ENCODE results near the gene GATM. TPM values are rescaled to one million over a fixed set of nuclear protein-coding genes. Genes with fewer than 3 reads are reported as not detected.

GATM gene
- total RNA-seq, 1 experiment from 2014 or later, result 10.7 TPM

DNA sequence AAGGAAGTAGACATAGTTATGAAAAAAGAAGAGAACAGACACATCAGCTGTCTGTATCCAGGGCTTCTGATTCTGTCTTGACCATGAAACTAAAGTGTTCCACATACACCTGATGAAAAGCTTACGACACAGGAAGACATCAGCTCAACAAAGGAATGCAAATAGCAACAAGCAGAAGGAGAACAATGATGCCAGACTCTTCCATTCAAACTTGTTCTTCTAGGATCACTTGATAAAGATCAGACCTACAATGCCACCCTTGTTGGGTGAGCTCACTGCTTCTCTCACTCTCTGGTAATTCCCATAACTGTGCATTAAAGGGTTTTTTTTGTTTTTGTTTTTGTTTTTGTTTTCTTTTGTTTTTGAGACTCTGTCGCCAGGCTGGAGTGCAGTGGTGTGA lies 49.7 kb downstream of the GATM start:
- DNase-seq, result no peak
- no peak overlapping the region for H3K9ac ChIP-seq (ENCODE audit: extremely low read depth, insufficient read length, low read length)
- no peak overlapping the region for H3K14ac ChIP-seq (ENCODE audit: insufficient read depth, low read length)
- H3K4me1 ChIP-seq (ENCODE audit: insufficient read depth, low read length), result peaks cover 7% of the 10 kb centered on the region; the same call in 1 of the 2 replicates
- Mint-ChIP-seq H3K4me1 (peaks cover 19 to 21% of the 10 kb centered on the region in 2 experiments), H3K27me3 (ENCODE audit: low read depth) (peaks cover 4% of the 10 kb centered on the region; the same call in 1 of the 2 replicates), H3K27ac (no peak overlapping the region), H3K36me3 (ENCODE audit: insufficient read depth in 1 of 3, low read depth in 3 of 3) (no peaks in the 10 kb centered on the region), H3K4me3 (no peak overlapping the region), H3K9me3 (no peaks in the 10 kb centered on the region)
- no peak overlapping the region for H2AFZ ChIP-seq (ENCODE audit: low read length)
- H3K23ac ChIP-seq (ENCODE audit: insufficient read length, low read depth, low read length), result no peak overlapping the region
- H3K4me2 ChIP-seq (ENCODE audit: insufficient read depth, insufficient read length, low read length), result no peak overlapping the region
- no peak overlapping the region for H2BK15ac ChIP-seq (ENCODE audit: low read depth, low read length)
- TF ChIP-seq CTCF (conservative IDR thresholded peaks at IDR 0.05), result no peak
- H3K23me2 ChIP-seq (ENCODE audit: insufficient read length, low read depth, low read length, poor library complexity, severe bottlenecking), result no peaks in the 10 kb centered on the region
- no peak overlapping the region for H4K91ac ChIP-seq (ENCODE audit: insufficient read length, low read depth, low read length)
- H3K18ac ChIP-seq (ENCODE audit: insufficient read length, low read depth, low read length), result no peak overlapping the region
- no peak overlapping the region for H2BK12ac ChIP-seq (ENCODE audit: insufficient read length, low read depth, low read length)
- H2BK120ac ChIP-seq (ENCODE audit: low read depth, low read length, poor library complexity, severe bottlenecking), result no peak overlapping the region
- no peak overlapping the region for H3K56ac ChIP-seq (ENCODE audit: insufficient read length, low read depth, low read length)
- H2BK20ac ChIP-seq (ENCODE audit: low read depth, low read length, poor library complexity, severe bottlenecking), result no peak overlapping the region
- no peaks in the 10 kb centered on the region for H3K79me2 ChIP-seq (ENCODE audit: insufficient read depth, low read length)
- no peak overlapping the region for H2AK5ac ChIP-seq (ENCODE audit: insufficient read length, low read length)
- no peak overlapping the region for H4K8ac ChIP-seq (replicated peaks; ENCODE audit: insufficient read length, low read depth, low read length)
- H3K9me3 ChIP-seq (ENCODE audit: control insufficient read depth, low read depth, low read length), result no peaks in the 10 kb centered on the region
- WGBS (ENCODE audit: extremely low coverage, insufficient read length, low lambda C conversion rate), result no CpG with 5 or more reads among the region's 2 CpGs
- H3K27me3 ChIP-seq (ENCODE audit: insufficient read depth, low read length), result no peaks in the 10 kb centered on the region
- no peak overlapping the region for H3K4ac ChIP-seq (ENCODE audit: low read depth, low read length)
- H3T11ph ChIP-seq (ENCODE audit: low read length), result no peak overlapping the region
- no peak overlapping the region for H2BK5ac ChIP-seq (ENCODE audit: insufficient read length, low read length)
- H3K27ac ChIP-seq (ENCODE audit: insufficient read length, low read depth, low read length), result no peak overlapping the region
- H3K79me1 ChIP-seq (ENCODE audit: insufficient read depth, low read depth, low read length, poor library complexity, severe bottlenecking), result no peaks in the 10 kb centered on the region
- no peaks in the 10 kb centered on the region for H4K20me1 ChIP-seq (ENCODE audit: control insufficient read depth, insufficient read depth, insufficient read length)
- H4K5ac ChIP-seq (ENCODE audit: insufficient read length, low read depth, low read length), result no peak overlapping the region

Measured in H9 (cell line).